Activated CD4-positive, CD25-positive, alpha-beta regulatory T cell (primary cell): ENCODE measurements around the gene S100A14.
"Not testable (repeated sequence)": the region's sequence is repeated elsewhere in the genome, so short reads cannot be mapped to it uniquely, and the experiment has no call there.

Experiments used
- DNase-seq, 4 experiments: peaks; one replicate each; lab custom pipeline; 2025; lab: John Stamatoyannopoulos, UW

S100A14 gene

DNA sequence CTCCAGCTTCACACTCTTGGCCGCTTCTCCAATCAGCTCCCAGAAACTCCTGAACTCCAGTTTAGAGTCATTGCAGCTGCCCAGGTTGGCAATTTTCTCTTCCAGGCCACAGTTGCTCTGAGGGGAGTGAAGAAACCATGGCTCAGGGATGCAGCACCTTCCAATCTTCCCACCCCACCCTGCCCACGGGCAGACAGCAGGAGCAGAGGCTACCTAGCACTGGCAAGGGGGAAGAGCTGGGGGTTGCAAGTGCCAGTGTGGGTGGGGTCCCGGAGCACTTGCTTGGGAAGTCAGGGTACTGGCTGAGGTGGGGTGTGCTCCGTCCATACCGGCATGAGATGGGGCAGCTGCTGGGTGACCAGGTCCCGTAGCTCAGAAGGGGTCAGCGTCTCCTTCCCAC lies 1.2 kb downstream of the S100A14 start:
- no peak for DNase-seq

DNA sequence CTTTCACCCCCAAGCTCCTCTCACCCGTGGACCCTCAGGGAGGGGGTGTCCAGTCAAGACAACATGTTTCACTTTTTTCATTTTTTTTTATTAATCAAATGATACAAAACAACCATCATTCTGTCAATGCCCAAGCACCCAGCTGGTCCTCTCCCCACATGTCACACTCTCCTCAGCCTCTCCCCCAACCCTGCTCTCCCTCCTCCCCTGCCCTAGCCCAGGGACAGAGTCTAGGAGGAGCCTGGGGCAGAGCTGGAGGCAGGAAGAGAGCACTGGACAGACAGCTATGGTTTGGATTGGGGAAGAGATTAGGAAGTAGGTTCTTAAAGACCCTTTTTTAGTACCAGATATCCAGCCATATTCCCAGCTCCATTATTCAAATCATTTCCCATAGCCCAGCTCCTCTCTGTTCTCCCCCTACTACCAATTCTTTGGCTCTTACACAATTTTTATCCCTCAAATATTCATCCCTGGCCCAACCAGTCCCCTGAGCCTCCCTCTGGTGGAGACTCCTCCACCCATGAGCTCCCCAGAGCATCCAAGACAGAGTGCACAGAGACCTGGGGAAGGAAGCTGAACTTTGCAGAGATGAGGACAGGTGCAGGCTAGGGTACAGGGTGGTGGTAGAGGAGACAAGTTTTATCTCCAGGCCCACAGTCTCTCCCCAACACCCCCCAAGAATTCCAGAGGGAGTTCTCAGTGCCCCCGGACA lies 1.8 kb downstream of the S100A14 start:
- DNase-seq: no peak

DNA sequence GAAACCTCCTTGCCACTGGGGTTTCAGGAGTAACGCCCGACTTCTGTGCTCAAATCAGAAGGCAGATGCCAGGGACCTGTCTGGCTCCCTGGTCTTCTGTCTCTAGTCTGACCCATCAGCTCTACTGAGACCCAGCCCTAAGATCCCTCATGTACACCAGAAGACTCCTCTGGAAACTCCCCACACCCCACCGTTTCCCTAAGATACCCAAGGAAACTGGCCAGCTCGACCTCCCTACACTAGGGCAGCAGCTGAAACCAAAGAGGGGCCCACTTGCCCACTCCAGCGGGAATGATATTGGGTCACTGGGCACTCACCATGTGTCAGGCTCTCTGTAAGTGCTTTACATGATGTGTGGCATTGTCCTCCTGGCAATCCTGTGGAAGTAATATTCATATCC lies 2.7 kb downstream of the S100A14 start:
- no peak for DNase-seq

DNA sequence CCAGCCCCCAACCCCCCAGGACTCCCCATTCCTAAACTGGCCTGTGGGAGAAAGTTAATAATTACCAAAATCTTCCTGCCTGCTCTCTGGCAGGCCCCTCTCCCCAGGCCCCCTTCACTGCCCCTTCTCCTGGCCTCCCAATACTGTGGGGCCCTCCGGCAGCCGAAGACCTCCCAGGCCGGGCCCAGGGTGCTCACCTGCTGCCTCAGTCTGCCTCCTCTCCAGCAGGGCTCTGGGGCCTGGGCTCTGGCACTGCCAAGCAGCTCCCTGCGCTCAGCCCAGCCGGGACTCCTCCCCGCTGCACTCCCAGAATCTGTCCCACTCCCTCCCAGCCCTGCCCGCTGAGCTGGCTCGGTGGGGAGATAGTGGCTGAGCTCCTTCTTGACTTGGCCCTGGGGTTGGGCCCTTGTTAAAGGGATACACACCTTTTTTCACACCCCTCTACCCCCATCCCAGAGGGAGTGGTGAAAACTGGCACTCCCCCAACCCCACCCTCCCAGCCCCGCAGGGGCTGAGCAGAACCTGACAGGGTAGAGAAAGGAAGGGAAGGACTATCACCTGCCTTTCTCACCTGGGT lies 3.3 kb downstream of the S100A14 start, which contains the start of gene S100A16:
Gene S100A16 (minus strand): TSS at position 383 of the 577 bp plus-strand sequence. CDS start 4,986 bp downstream, outside the sequence.
- DNase-seq: no peak

DNA sequence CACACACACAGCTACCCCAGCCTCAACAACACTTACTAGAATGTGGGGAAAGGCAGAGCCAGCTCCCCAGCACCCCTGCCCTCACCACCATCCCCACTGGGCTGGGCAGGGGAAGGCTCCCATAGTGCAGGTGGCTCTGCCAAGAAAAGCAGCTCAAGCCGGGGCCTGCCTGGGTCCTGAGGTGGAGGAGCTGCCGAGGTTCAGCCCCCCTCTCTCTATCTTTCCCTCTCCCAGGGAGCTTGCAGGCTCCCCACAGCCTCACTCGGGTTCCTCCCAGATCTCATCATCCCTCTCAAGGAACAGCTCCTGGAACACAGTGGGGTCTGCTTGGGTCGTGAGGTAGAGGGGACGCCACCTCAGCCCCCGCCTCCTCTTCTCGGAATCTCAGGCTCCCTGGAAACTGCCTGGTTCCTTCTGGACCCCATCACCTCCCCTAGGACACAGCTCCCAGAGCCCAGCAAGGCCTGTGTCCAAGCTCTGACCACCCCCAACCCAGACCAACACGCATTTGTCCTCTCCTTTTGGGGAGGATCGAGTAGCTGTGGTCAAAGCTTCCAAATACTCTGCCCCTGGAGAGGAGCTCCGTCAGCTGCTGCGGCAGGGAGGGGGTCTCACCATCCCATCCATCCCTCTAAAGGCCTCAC lies 3.9 kb downstream of the S100A14 start:
- DNase-seq: no peak

DNA sequence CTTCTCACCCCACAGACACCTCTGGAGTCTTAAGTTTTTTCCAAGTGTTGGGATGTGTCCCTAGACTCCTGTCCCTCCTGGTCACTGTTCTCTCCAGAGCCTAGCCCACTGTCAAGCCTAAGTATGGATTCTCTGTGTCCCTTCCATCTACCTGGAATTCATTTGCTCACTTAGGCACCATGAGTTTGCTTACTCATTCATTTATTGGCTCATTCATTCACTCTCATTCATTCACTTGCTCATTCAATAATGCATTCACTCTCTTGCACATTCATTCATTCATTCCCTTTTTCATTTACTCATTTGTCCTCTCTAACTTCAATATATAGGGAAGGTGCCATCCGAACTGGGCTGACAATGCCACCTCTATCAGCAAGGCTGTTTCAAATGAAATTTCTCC lies 4.8 kb downstream of the S100A14 start:
- no peak for DNase-seq

DNA sequence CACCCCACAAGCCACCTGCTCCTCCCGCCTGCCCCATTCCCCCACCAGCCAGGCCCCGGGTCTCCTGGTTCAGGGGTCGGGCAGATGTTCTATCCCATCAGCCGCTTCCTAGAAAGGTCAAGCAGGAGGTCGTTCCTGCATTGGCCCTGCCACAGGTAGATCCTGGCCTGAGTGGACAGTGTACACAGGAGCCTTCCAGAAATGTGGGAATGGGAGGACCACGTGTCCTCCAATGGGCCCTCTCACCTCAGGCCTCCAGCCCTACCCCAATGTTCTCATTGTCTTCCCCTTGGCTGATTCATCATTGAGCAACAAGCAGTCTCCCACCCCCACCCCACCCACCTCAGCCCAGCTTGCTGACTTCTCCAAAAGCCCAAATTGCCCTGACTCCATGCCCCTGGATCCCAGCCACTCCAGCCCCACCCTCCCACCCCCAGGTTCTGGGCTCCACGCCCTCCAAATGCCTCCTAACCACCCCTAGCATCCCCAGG lies 5.3 kb downstream of the S100A14 start:
- no peak for DNase-seq

DNA sequence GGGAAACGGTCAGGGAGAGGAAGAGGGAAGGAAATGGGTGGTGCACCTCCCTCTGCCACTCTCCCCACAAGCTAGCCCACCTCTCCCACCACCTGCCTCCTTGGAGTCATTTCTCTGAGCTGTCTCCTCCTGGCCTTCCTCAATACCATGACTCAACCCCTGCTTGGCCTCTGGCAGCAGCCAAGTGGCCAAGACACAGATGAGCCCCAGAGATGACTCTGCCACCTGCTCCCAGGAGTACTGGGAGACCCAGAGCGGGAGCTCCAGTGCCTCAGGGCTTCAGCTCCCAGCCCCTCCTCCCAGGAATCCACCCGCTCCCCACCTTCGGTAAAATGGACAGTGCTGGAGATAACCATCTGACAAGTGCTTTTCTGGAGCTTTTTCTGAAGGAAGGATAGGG lies 5.8 kb downstream of the S100A14 start:
- no peak for DNase-seq

DNA sequence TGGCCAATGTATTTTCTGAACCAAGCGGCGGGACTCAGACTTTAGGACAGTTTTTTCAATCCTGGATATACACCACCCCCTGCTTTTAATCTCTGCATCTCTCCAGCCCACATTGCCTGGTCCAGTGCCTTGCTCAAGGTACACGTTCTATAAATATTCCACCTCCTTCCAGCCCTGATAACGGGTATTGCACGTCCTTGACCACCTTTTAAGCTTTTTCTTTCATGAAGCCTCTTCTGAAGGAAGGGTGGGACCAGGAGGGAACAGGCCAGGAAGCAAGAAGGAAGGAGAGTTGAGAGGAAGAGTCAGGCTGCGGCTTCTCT lies 6.6 kb downstream of the S100A14 start:
- no peak for DNase-seq

DNA sequence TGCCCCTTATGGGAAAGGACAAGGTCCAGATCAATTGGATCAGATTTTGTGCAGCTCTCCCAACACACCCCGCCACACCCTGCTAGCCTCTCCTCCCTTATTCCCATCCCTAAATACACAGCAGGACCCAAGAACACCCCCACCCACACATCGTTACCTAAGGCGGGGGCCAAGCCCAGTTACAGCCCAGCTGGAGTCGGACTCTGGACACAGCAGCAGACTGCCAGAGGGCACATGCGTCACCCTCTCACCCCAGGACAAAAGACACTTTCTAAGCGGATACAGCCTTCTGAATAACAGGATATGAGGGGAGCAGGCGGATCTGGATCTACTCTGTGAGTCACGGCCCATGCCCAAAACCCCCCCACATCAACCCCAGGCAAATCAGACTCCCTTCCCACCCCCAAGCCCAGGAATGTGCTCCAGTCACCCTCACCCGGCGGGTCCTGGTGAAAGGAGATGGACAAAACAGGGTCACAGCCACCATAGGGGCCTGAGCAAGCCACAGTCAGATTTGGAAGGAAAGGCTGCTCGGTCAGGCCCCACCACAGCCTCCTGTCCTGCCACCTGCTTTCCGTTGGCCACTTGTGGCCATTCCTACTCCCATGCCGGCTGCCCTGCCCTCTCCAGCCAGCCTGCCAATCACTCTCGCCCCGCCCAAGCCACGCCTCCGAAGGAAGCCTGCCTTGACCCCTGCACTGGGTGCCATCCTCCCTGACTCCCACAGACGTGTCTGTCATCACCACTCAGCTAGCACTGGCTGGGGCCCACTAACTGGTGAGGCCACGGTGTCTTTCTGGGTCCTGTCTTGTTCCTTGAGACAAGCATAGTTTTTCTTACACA lies 7.2 kb downstream of the S100A14 start:
- no peak for DNase-seq

DNA sequence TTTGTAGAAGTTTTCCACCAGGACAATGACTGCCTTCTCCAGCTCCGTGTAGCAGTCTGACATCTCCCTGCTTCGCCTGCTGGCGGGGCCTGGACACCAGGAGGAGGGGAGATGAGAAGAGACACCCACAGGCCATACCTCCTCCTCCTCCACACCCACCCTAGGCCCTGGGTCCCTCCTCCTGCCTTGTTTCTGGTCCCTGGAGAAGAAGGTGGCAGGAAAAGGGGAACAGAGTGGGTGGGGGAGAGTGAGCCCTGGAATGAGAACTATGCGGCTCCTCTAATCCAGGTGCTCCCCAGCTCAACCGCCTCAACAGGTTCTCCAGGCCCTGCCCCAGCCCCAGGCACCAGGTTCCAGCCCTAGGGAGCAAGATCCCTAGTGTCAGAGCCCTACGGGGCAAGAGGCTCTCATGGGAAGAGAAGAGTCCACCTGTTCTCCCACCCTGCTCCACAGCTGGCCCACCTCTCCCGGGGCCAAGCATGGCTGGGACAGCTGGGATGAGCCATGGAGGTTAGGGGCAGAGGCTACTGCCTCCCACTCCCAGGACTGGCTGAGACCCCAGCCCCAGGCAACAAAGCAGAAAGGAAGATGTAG lies 7.9 kb downstream of the S100A14 start:
- no peak for DNase-seq

DNA sequence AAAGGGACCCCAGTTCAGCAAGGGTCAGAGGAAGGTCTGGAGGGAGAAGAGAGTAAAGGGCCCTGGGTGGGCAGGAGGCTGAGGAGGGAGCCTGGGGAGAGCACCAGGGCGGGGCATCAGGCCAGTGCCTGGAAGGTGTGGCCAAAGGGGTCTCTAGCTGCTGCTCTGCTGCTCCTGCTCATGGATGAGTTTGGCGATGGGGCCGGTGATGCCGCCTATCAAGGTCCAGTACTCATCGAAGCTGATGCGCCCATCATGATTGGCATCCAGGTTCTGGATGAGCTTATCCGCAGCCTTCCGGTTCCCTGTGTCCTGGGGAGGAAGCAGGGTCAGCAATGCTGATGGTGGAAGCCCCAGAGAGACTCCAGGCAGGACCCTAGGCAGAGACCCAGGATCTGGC lies 8.7 kb downstream of the S100A14 start:
- no peak for DNase-seq

DNA sequence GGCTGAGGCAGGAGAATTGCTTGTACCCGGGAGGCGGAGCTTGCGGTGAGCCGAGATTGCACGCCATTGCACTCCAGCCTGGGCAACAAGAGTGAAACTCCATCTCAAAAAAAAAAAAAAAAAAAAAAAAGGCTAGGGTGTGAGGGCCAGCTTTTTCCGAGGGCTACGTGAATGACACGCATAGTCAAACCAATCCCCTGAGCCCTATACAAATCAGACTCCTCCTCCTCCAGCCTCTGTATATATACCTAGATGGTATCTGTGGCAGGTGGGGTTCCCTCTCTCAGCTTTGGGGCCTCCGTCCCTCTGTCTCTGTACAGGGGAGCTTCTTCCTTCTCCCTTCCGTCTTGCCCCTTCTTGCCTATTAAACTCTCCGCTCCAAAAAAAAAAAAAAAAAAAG lies 9.9 kb downstream of the S100A14 start:
- DNase-seq: no peak

DNA sequence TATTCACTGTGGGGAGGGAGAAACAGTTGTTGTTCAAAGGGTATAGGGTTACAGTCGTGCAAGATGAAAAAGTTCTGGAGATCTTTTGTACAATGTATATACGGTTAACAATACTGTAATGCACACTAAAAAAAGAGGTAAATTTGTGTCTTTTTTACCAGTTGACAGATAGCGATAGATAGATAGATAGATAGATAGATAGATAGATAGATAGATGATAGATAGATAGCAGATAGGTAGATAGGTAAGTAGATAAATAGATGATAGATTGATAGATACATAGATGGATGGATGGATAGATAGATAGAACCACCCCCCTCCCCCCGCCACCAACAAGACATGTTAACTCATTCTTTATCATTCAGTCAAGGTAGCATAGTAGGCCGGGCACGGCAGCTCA lies 13.4 kb downstream of the S100A14 start:
- DNase-seq: no peak

DNA sequence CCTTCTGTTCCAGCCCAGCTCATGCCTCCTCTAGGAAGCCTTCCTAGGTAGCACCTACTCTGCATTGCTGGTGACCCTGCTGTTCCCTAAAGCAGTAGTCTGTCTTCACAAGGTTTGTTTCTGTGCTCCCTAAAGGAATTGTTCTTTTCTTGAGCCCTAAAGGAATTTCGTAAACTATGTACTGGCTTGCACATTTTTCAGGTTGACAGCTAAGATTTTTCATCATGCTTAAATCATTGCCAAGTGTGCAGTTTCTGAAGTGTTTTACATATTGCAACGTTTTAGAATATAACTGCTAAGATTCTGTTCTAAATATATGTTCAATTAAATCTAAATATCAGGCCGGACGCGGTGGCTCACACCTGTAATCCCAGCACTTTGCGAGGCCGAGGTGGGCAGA lies 16.3 kb downstream of the S100A14 start:
- no peak for DNase-seq

DNA sequence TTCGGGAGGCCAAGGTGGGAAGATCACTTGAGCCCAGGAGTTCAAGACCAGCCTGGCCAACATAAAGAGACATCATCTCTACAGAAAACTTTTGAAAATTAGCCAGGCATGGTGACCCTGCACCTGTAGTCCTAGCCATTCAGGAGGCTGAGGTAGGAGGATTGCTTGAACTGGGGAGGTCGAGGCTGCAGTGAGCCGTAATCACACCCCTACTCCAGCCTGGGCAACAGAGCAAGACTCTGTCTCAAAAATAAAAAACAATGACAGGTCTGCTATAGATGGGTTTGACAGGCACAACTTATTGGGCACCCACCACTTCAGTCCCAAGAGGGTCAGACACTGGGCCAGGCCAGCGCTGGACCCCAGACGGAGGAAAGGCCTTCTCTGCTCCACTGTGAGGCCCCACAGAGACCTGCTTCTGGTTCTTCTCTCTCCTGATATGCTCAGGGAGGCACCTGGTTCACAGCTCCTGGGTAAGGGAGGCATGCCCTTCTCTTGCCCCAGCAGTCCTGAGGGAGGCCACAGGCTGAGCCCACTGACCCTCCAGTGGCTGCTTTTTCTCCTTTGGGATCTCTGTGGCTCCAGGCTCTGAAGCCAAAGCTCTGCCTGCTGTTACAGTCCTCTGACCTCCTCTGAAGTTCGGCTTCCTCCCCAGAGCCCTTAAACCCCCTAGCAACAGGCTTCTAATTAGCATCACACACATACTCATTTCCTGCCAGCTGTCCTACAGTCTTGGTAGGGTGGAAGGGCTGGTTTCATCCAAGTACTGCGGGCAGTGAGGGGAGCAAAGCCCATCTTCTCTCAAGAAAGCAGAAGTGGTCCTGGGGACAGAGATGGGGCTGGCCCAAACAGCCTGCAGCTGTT lies 17.6 kb downstream of the S100A14 start:
- no peak for DNase-seq

DNA sequence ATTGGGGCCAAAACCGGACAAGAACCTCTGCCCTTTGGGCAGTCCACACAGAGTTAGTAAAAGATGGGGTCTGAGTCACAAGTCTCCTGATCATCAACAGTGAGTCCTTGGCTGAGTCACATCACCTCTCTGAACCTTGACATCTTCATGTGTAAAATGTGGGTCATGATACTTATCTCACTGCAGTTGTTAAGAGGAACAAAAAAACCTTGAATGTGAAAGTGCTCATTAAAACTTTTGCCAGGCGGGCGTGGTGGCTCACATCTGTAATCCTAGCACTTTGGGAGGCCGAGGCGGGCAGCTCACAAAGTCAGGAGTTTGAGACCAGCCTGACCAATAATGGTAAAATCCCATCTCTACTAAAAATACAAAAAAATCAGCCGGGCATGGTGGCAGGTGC lies 18.9 kb downstream of the S100A14 start:
- DNase-seq: no peak

DNA sequence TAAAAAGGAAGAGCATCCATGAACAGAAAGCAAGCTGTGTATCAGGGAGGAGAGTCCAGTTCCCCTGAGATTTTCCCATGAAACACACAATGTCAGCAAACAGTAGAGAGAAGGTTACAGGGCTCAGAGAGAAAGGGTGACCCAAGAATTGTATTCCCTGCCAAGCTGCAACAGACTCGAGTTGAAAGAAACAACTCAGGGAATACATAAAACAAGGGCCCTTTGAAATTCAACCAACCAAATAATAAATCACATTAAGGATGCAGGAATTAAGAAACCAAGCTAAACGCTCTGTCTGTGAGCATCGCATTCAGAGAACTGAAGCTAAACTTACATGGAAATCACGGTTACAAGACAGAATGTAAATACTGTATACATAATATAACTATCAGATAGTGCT lies 23.4 kb downstream of the S100A14 start:
- DNase-seq: no peak

DNA sequence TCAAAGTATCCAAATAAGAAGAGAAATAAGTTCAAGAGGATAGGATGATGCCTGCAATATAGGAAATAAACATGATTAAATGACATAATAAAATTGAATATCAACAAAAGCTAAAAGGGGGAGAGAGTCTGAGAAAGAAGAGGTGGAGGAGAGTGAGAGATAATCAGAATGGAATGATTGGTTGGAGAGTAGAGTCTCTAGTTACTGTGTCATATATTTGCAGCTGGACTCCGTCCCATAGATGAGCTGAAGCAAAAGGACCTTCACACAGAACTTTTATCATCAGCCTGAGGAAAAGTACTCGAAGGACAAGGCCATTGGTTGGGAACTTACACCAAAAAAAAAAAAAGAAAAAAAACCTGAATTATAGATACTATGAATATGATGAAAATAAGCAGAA lies 27.6 kb downstream of the S100A14 start:
- no peak for DNase-seq

DNA sequence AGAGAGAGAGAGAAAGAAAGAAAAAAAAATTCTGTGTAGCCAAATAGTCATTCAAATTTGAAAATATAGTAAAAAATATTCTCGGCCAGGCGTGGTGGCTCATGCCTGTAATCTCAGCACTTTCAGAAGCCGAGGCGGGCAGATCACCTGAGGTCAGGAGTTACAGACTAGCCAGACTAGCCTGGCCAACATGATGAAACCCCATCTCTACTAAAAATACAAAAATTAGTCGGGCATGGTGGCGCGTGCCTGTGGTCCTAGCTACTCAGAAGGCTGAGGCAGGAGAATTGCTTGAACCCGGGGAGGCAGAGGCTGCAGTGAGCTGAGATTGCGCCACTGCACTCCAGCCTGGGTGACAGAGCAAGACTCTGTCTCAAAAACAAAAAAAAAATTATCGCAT lies 28.1 kb downstream of the S100A14 start:
- not testable (repeated sequence) for DNase-seq

DNA sequence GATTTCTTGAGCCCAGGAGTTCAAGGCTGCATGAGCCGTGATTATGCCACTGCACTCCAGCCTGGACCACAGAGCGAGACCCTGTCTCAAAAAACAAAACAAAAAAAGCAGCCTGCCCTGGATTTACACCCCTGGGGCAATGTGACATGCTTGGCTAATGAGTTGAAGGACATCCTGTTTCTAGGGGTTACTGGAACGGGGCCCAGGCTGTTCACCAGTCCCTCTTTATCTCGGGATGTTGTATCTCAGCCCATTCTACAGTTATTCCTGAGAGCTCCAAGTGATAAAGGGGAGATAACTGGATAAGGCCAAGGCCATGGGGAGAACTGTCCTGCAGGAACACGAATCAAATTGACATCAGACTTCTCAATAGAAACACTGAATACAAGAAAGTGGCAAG lies 28.8 kb downstream of the S100A14 start:
- no peak for DNase-seq
